ENCODE results near the gene ANKRD42. TPM values are rescaled to one million over a fixed set of nuclear protein-coding genes. Genes with fewer than 3 reads are reported as not detected.

ANKRD42 gene
- 10 to 100 TPM in 3 of 4 donors, 1 to 10 TPM in 1; 9.5 to 19.8 (median 18.8) TPM for polyA plus RNA-seq (ENCODE audit: insufficient read length in 4 of 4)

GRCh38 chr11:83193315-83194280 is at the start of gene ANKRD42:
ANKRD42 (plus strand) TSS chr11:83193712; CDS start chr11:83194671, 959 bp downstream.
- peak; percentile 86 to 91 (median 91) for DNase-seq (ENCODE audit: low read depth in 4 of 4, low spot score in 3 of 4)

GRCh38 chr11:83147895-83148294 is 45.6 kb upstream of the ANKRD42 start:
- no peak for DNase-seq (ENCODE audit: low read depth in 4 of 4, low spot score in 3 of 4)

GRCh38 chr11:83150450-83150849 is 43.1 kb upstream of the ANKRD42 start:
- DNase-seq (ENCODE audit: low read depth in 4 of 4, low spot score in 3 of 4) = no peak

GRCh38 chr11:83151274-83151977 is 42.1 kb upstream of the ANKRD42 start:
- no peak for DNase-seq (ENCODE audit: low read depth in 4 of 4, low spot score in 3 of 4)

GRCh38 chr11:83152264-83152663 is 41.2 kb upstream of the ANKRD42 start:
- no peak for DNase-seq (ENCODE audit: low read depth in 4 of 4, low spot score in 3 of 4)

- DNase-seq (ENCODE audit: low read depth in 4 of 4, low spot score in 3 of 4) = no peak
These were observed 39.7 kb upstream of the ANKRD42 start for GRCh38 chr11:83153764-83154163.

GRCh38 chr11:83156144-83156995 is 37.1 kb upstream of the ANKRD42 start:
- DNase-seq (ENCODE audit: low read depth in 4 of 4, low spot score in 3 of 4) = peak; percentile 98 to 100 (median 99)

- no peak for DNase-seq (ENCODE audit: low read depth in 4 of 4, low spot score in 3 of 4)
These were observed 36.4 kb upstream of the ANKRD42 start, which contains the start of gene PCF11 for GRCh38 chr11:83156996-83157593. PCF11 (plus strand) TSS chr11:83157131; CDS start chr11:83157440, 309 bp downstream.

- peak; percentile 46 to 60 (median 56) for DNase-seq (ENCODE audit: low read depth in 4 of 4, low spot score in 3 of 4)
These were observed 35.7 kb upstream of the ANKRD42 start for GRCh38 chr11:83157594-83158356.

- DNase-seq (ENCODE audit: low read depth in 4 of 4, low spot score in 3 of 4) = no peak
These were observed 35.1 kb upstream of the ANKRD42 start for GRCh38 chr11:83158357-83158786.

- DNase-seq (ENCODE audit: low read depth in 4 of 4, low spot score in 3 of 4) = no peak
These were observed 34.3 kb upstream of the ANKRD42 start for GRCh38 chr11:83158965-83159901.

- DNase-seq (ENCODE audit: low read depth in 4 of 4, low spot score in 3 of 4) = peak in 1 of 4 donors; percentile 22
These were observed 33.3 kb upstream of the ANKRD42 start for GRCh38 chr11:83159902-83160865.

- no peak for DNase-seq (ENCODE audit: low read depth in 4 of 4, low spot score in 3 of 4)
These were observed 31.8 kb upstream of the ANKRD42 start for GRCh38 chr11:83161610-83162199.

GRCh38 chr11:83162377-83162776 is 31.1 kb upstream of the ANKRD42 start:
- DNase-seq (ENCODE audit: low read depth in 4 of 4, low spot score in 3 of 4) = no peak

- no peak for DNase-seq (ENCODE audit: low read depth in 4 of 4, low spot score in 3 of 4)
These were observed 27.2 kb upstream of the ANKRD42 start for GRCh38 chr11:83166193-83166866.

- no peak for DNase-seq (ENCODE audit: low read depth in 4 of 4, low spot score in 3 of 4)
These were observed 24.8 kb upstream of the ANKRD42 start for GRCh38 chr11:83168756-83169155.

Measured in left renal pelvis (tissue), 4 donors.